DMS153 treated with DMSO at 0.1 percent for 48 hours (cell line): ENCODE results near the gene KLHL24.
"Not testable (repeated sequence)": the region's sequence is repeated elsewhere in the genome, so short reads cannot be mapped to it uniquely, and the experiment has no call there.

Experiments used
- DNase-seq: peaks from one replicate; lab custom pipeline; 2025; ENCODE audit not compliant: unreplicated experiment; lab: John Stamatoyannopoulos, UW

Gene KLHL24

GRCh38 chr3:183635107-183635430 is 354 bp upstream of the KLHL24 start:
- no peak for DNase-seq

- DNase-seq, result peak; percentile 97
Observed at GRCh38 chr3:183636221-183637105, 1.0 kb downstream of the KLHL24 start.

GRCh38 chr3:183637106-183637486 is 1.7 kb downstream of the KLHL24 start:
- no peak for DNase-seq

- DNase-seq, result not testable (repeated sequence)
Observed at GRCh38 chr3:183637633-183638032, 2.2 kb downstream of the KLHL24 start.

GRCh38 chr3:183638101-183638852 is 2.9 kb downstream of the KLHL24 start:
- no peak for DNase-seq

GRCh38 chr3:183640635-183641034 is 5.2 kb downstream of the KLHL24 start:
- DNase-seq, result not testable (repeated sequence)

GRCh38 chr3:183641882-183642281 is 6.5 kb downstream of the KLHL24 start:
- no peak for DNase-seq

- no peak for DNase-seq
Observed at GRCh38 chr3:183644244-183644643, 8.8 kb downstream of the KLHL24 start.

- no peak for DNase-seq
Observed at GRCh38 chr3:183645254-183645653, 9.8 kb downstream of the KLHL24 start.

GRCh38 chr3:183650554-183650953 is 15.1 kb downstream of the KLHL24 start:
- no peak for DNase-seq

- no peak for DNase-seq
Observed at GRCh38 chr3:183653209-183654064, 18.0 kb downstream of the KLHL24 start.

- no peak for DNase-seq
Observed at GRCh38 chr3:183654727-183655126, 19.3 kb downstream of the KLHL24 start.

- DNase-seq, result no peak
Observed at GRCh38 chr3:183662099-183662498, 26.7 kb downstream of the KLHL24 start.

- DNase-seq, result no peak
Observed at GRCh38 chr3:183664913-183665381, 29.5 kb downstream of the KLHL24 start.

GRCh38 chr3:183680061-183680460 is 44.6 kb downstream of the KLHL24 start:
- DNase-seq, result no peak

- no peak for DNase-seq
Observed at GRCh38 chr3:183687705-183688104, 52.3 kb downstream of the KLHL24 start.

GRCh38 chr3:183688874-183689273 is 53.5 kb downstream of the KLHL24 start:
- no peak for DNase-seq

- not testable (repeated sequence) for DNase-seq
Observed at GRCh38 chr3:183689621-183690020, 54.2 kb downstream of the KLHL24 start.

GRCh38 chr3:183690402-183690995 is 55.1 kb downstream of the KLHL24 start:
- no peak for DNase-seq

- DNase-seq, result no peak
Observed at GRCh38 chr3:183692436-183692835, 57.0 kb downstream of the KLHL24 start.
